ENCODE measurements around the gene NCAM1.

Gene NCAM1

DNA sequence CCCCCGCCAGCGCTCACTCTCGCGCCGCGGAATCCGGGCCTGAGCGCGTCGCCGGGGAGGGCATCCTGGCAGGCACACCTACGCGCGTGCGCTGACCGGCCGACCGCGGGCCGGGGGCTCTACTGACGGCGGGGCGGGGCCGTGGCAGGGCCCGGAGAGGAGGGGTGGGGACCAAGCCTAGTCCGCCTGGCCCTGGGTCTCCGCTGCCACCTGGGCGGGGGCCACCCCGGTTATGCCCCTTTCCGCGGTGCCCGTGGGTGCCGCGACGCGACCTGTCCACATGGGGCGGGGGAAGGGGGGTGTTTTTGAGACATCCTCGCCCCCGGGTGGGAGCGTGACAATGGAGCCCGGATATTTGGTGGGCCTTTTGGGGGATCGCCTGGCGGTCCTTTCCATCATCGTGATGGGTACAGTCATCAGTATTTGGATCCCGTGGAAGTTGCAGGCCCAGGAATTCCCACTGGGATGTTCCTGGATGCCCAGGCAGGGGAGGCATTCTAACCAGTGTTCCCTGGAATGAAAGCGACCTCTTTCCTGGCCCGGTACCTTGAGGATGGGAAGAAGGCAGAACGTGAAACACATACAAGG is 2.2 kb downstream of the NCAM1 start:
- Histone ChIP-seq H3K9ac (ENCODE audit: low read length) (peak overlapping the region; percentile 55), H3K27ac (ENCODE audit: low read depth, low read length) (no peak overlapping the region), H3K4me3 (ENCODE audit: low read length) (peak overlapping the region; percentile 27), H3K79me2 (ENCODE audit: control insufficient read depth, insufficient read depth, low read length) (no peaks in the 10 kb centered on the region), H4K8ac (ENCODE audit: low read depth, low read length) (no peak overlapping the region), H3K36me3 (ENCODE audit: control insufficient read depth, insufficient read depth, low read length) (no peaks in the 10 kb centered on the region), H3K23ac (ENCODE audit: low read length) (no peak overlapping the region), H3K27me3 (ENCODE audit: insufficient read depth, low read length, poor library complexity) (peaks cover 5% of the 10 kb centered on the region), H3K4me2 (ENCODE audit: low read length) (peak overlapping the region; percentile 98), H4K5ac (ENCODE audit: low read length) (no peak overlapping the region), H2AK5ac (ENCODE audit: low read length) (no peak overlapping the region), H2BK15ac (replicated peaks; ENCODE audit: low read depth) (no peak overlapping the region), H3K4me1 (ENCODE audit: control insufficient read depth, low read depth, low read length) (peaks cover 1% of the 10 kb centered on the region), H3K56ac (ENCODE audit: low read length) (peak overlapping the region; percentile 61), H2BK5ac (ENCODE audit: low read length) (no peak overlapping the region), H3K4ac (ENCODE audit: low read depth, low read length) (no peak overlapping the region), H2BK120ac (ENCODE audit: low read depth, low read length) (no peak overlapping the region), H3K79me1 (ENCODE audit: low read length) (no peaks in the 10 kb centered on the region), H3K18ac (ENCODE audit: low read length) (no peak overlapping the region)
- WGBS (ENCODE audit: extremely low coverage, insufficient coverage, low lambda C conversion rate), result no CpG with 5 or more reads among the region's 48 CpGs
- DNase-seq, result peak; percentile 10

DNA sequence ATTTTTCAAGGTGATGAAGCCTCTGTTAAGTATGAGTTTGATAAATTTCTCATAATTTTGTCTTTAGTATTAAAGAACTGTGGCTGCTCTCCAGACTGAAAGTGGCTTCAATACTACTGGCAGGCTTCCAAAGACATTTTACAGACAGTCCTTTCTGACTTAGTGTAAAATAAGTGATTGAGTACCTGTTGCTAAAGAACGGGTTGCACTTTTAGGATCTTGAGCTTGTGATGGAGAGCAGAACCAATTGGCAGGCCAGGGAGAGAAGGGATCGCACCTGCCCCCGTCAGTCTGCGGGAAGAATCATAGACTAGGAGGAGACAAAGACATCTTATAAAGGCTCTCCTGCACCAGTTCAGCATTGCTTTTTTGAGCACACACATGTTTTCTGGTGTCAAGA is 4.4 kb downstream of the NCAM1 start:
- Histone ChIP-seq H2BK5ac (ENCODE audit: low read length) (no peak overlapping the region), H3K23ac (ENCODE audit: low read length) (no peak overlapping the region), H3K4ac (ENCODE audit: low read depth, low read length) (no peak overlapping the region), H3K36me3 (ENCODE audit: control insufficient read depth, insufficient read depth, low read length) (no peaks in the 10 kb centered on the region), H3K9ac (ENCODE audit: low read length) (no peak overlapping the region), H2AK5ac (ENCODE audit: low read length) (no peak overlapping the region), H2BK15ac (replicated peaks; ENCODE audit: low read depth) (no peak overlapping the region), H4K5ac (ENCODE audit: low read length) (no peak overlapping the region), H3K4me3 (ENCODE audit: low read length) (no peak overlapping the region), H3K56ac (ENCODE audit: low read length) (no peak overlapping the region), H3K27ac (ENCODE audit: low read depth, low read length) (no peak overlapping the region), H4K8ac (ENCODE audit: low read depth, low read length) (no peak overlapping the region), H3K79me1 (ENCODE audit: low read length) (no peaks in the 10 kb centered on the region), H3K79me2 (ENCODE audit: control insufficient read depth, insufficient read depth, low read length) (no peaks in the 10 kb centered on the region), H3K18ac (ENCODE audit: low read length) (no peak overlapping the region), H3K27me3 (ENCODE audit: insufficient read depth, low read length, poor library complexity) (peaks cover 5% of the 10 kb centered on the region), H3K4me2 (ENCODE audit: low read length) (no peak overlapping the region), H2BK120ac (ENCODE audit: low read depth, low read length) (no peak overlapping the region), H3K4me1 (ENCODE audit: control insufficient read depth, low read depth, low read length) (no peaks in the 10 kb centered on the region)
- no peak for DNase-seq
- WGBS (ENCODE audit: extremely low coverage, insufficient coverage, low lambda C conversion rate), result no CpG with 5 or more reads among the region's 4 CpGs

DNA sequence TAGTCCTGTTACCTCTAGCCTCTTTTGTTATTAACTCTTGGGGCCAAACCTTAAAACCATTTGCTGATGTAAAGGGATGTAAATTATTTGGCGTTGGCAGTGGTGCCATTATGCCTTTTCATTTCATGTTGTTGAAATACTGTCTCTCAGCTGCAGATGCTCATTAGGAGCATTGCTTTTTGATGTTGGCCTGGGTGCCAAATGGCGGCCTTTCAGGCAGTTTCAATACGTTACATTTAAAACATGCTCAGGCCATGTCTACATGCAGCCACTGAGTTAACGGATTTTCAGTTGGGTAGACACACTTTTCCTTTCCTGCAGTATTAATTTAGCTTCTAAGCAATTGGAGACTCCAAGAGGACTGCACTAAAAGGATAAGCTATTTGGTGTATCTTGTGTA is 5.3 kb downstream of the NCAM1 start:
- Histone ChIP-seq H3K4me3 (ENCODE audit: low read length) (no peak overlapping the region), H4K8ac (ENCODE audit: low read depth, low read length) (no peak overlapping the region), H3K79me2 (ENCODE audit: control insufficient read depth, insufficient read depth, low read length) (no peaks in the 10 kb centered on the region), H2AK5ac (ENCODE audit: low read length) (no peak overlapping the region), H3K18ac (ENCODE audit: low read length) (no peak overlapping the region), H3K9ac (ENCODE audit: low read length) (no peak overlapping the region), H3K4me1 (ENCODE audit: control insufficient read depth, low read depth, low read length) (no peaks in the 10 kb centered on the region), H3K4ac (ENCODE audit: low read depth, low read length) (no peak overlapping the region), H3K27me3 (ENCODE audit: insufficient read depth, low read length, poor library complexity) (peaks cover 5% of the 10 kb centered on the region), H3K23ac (ENCODE audit: low read length) (no peak overlapping the region), H3K4me2 (ENCODE audit: low read length) (no peak overlapping the region), H2BK120ac (ENCODE audit: low read depth, low read length) (no peak overlapping the region), H4K5ac (ENCODE audit: low read length) (no peak overlapping the region), H3K56ac (ENCODE audit: low read length) (no peak overlapping the region), H3K36me3 (ENCODE audit: control insufficient read depth, insufficient read depth, low read length) (no peaks in the 10 kb centered on the region), H2BK15ac (replicated peaks; ENCODE audit: low read depth) (no peak overlapping the region), H3K27ac (ENCODE audit: low read depth, low read length) (no peak overlapping the region), H2BK5ac (ENCODE audit: low read length) (no peak overlapping the region), H3K79me1 (ENCODE audit: low read length) (no peaks in the 10 kb centered on the region)
- no peak for DNase-seq
- WGBS (ENCODE audit: extremely low coverage, insufficient coverage, low lambda C conversion rate), result no CpG with 5 or more reads among the region's 4 CpGs

DNA sequence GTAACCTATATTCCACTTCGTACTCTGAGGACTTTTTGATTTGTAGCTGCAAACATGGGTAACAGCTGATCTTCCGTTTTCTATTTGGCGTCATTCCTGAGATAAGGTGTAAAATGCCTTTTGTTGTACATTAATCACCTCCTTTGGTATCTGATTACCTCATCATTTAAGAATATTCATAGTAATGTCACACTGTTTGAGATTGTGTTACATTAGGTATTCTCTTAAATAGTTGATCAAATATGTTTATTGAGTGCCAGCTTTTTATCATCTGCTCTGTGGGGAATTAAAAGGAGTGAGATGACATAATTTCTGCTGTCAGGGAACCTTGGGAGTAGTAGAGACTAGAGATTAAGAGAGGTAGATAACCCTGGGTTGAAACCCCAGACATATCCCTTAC is 5.9 kb downstream of the NCAM1 start:
- Histone ChIP-seq H2BK120ac (ENCODE audit: low read depth, low read length) (no peak overlapping the region), H3K9ac (ENCODE audit: low read length) (no peak overlapping the region), H3K4ac (ENCODE audit: low read depth, low read length) (no peak overlapping the region), H2AK5ac (ENCODE audit: low read length) (no peak overlapping the region), H3K79me1 (ENCODE audit: low read length) (no peaks in the 10 kb centered on the region), H3K23ac (ENCODE audit: low read length) (no peak overlapping the region), H3K27me3 (ENCODE audit: insufficient read depth, low read length, poor library complexity) (peaks cover 3% of the 10 kb centered on the region), H3K4me1 (ENCODE audit: control insufficient read depth, low read depth, low read length) (no peaks in the 10 kb centered on the region), H3K4me3 (ENCODE audit: low read length) (no peak overlapping the region), H4K5ac (ENCODE audit: low read length) (no peak overlapping the region), H2BK5ac (ENCODE audit: low read length) (no peak overlapping the region), H3K56ac (ENCODE audit: low read length) (no peak overlapping the region), H3K79me2 (ENCODE audit: control insufficient read depth, insufficient read depth, low read length) (no peaks in the 10 kb centered on the region), H3K4me2 (ENCODE audit: low read length) (no peak overlapping the region), H2BK15ac (replicated peaks; ENCODE audit: low read depth) (no peak overlapping the region), H3K27ac (ENCODE audit: low read depth, low read length) (no peak overlapping the region), H3K36me3 (ENCODE audit: control insufficient read depth, insufficient read depth, low read length) (no peaks in the 10 kb centered on the region), H3K18ac (ENCODE audit: low read length) (no peak overlapping the region), H4K8ac (ENCODE audit: low read depth, low read length) (no peak overlapping the region)
- DNase-seq, result peak; percentile 53
- WGBS (ENCODE audit: extremely low coverage, insufficient coverage, low lambda C conversion rate), result no CpG with 5 or more reads among the region's 3 CpGs

DNA sequence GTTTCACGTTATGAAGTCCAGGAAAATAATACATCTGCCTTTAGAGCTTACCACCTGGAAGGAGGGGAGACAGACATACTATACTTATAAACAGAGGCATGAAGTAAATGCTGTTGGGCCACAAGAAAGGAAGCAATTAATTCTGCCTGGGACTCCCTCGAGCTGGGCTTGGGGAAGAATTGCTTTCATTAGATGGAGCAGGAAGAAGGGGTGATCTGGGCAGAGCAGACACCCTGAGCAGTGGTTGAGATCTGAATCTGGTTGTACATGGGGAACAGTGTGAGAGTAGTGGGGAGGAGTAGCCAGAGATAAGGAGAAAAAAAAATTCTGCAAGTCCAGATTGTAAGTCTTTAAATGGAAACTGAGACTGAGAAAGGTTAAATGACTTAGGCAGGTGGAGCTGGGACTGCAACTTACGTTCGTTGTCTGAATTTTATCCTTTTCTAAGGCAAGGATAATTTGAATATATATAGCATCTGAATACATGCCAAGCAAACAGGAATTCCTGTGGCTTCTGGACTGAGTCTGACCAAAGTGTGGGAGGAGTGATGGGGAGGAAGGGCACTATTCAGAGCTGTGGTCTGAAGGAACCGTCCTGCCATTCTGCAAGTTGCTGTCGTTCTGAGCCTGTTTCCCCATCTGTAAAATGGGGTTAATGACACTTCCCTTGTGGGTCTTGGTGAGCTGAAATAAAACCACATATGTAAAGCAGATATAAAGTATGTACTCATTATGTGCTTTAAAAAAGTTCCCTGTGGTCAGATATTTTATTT is 7.9 kb downstream of the NCAM1 start:
- no peaks in the 10 kb centered on the region for H3K36me3 ChIP-seq (ENCODE audit: control insufficient read depth, insufficient read depth, low read length)
- no peak overlapping the region for H3K18ac ChIP-seq (ENCODE audit: low read length)
- H4K8ac ChIP-seq (ENCODE audit: low read depth, low read length), result no peak overlapping the region
- H3K79me2 ChIP-seq (ENCODE audit: control insufficient read depth, insufficient read depth, low read length), result no peaks in the 10 kb centered on the region
- no CpG with 5 or more reads among the region's 6 CpGs for WGBS (ENCODE audit: extremely low coverage, insufficient coverage, low lambda C conversion rate)
- no peak overlapping the region for H2AK5ac ChIP-seq (ENCODE audit: low read length)
- no peaks in the 10 kb centered on the region for H3K4me1 ChIP-seq (ENCODE audit: control insufficient read depth, low read depth, low read length)
- H2BK15ac ChIP-seq (replicated peaks; ENCODE audit: low read depth), result no peak overlapping the region
- no peak overlapping the region for H4K5ac ChIP-seq (ENCODE audit: low read length)
- no peaks in the 10 kb centered on the region for H3K79me1 ChIP-seq (ENCODE audit: low read length)
- H3K4me3 ChIP-seq (ENCODE audit: low read length), result no peak overlapping the region
- no peak overlapping the region for H3K9ac ChIP-seq (ENCODE audit: low read length)
- no peak overlapping the region for H2BK120ac ChIP-seq (ENCODE audit: low read depth, low read length)
- DNase-seq, result no peak
- H3K27me3 ChIP-seq (ENCODE audit: insufficient read depth, low read length, poor library complexity), result no peaks in the 10 kb centered on the region
- H3K56ac ChIP-seq (ENCODE audit: low read length), result no peak overlapping the region
- H3K4me2 ChIP-seq (ENCODE audit: low read length), result no peak overlapping the region
- H2BK5ac ChIP-seq (ENCODE audit: low read length), result no peak overlapping the region
- no peak overlapping the region for H3K4ac ChIP-seq (ENCODE audit: low read depth, low read length)
- H3K27ac ChIP-seq (ENCODE audit: low read depth, low read length), result no peak overlapping the region
- H3K23ac ChIP-seq (ENCODE audit: low read length), result no peak overlapping the region

Measured in mesendoderm (in vitro differentiated cells).